SJCRH30 (cell line): ENCODE measurements around the gene NETO2. TPM values are rescaled to one million over a fixed set of nuclear protein-coding genes. Genes with fewer than 3 reads are reported as not detected.
"Not testable (repeated sequence)": the region's sequence is repeated elsewhere in the genome, so short reads cannot be mapped to it uniquely, and the experiment has no call there.

ENCODE experiments used
- DNase-seq, 2 experiments: peaks; one replicate each; pipeline ENCODE4 v3.0.0-alpha.2; 2015 to 2020
- H3K27ac ChIP-seq: fragments of 250-450 bp; sonication (Bioruptor Pico); 2 replicates; pipeline ENCODE4 v1.5.1; 2020; ENCODE audit warnings: mild to moderate bottlenecking, moderate library complexity
- H3K27me3 ChIP-seq: fragments of 250-450 bp; sonication (Bioruptor Pico); 2 replicates; pipeline ENCODE4 v1.5.1; 2020; ENCODE audit warnings: mild to moderate bottlenecking, moderate library complexity
- H3K36me3 ChIP-seq: fragments of 250-450 bp; sonication (Bioruptor Pico); 2 replicates; pipeline ENCODE4 v1.5.1; 2020; ENCODE audit warnings: mild to moderate bottlenecking, moderate library complexity
- H3K4me1 ChIP-seq: fragments of 250-450 bp; sonication (Bioruptor Pico); 2 replicates; pipeline ENCODE4 v1.5.1; 2020; ENCODE audit warnings: mild to moderate bottlenecking, moderate library complexity
- H3K4me3 ChIP-seq: fragments of 250-450 bp; sonication (Bioruptor Pico); 2 replicates; pipeline ENCODE4 v1.5.1; 2020; ENCODE audit warnings: mild to moderate bottlenecking, moderate library complexity
- H3K9me3 ChIP-seq: fragments of 250-450 bp; sonication (Bioruptor Pico); replicated peaks from 2 replicates; pipeline ENCODE4 v1.5.1; 2020; ENCODE audit warnings: mild to moderate bottlenecking, moderate library complexity
- total RNA-seq: library from RNA; depleted of rRNA; stranded (reverse); fragments of >200 nt; shearing (Covaris generic); gene quantifications from 2 replicates; pipeline ENCODE4 v1.2.3, GENCODE V29; 2014; rRNA removed

NETO2 gene, protein sequence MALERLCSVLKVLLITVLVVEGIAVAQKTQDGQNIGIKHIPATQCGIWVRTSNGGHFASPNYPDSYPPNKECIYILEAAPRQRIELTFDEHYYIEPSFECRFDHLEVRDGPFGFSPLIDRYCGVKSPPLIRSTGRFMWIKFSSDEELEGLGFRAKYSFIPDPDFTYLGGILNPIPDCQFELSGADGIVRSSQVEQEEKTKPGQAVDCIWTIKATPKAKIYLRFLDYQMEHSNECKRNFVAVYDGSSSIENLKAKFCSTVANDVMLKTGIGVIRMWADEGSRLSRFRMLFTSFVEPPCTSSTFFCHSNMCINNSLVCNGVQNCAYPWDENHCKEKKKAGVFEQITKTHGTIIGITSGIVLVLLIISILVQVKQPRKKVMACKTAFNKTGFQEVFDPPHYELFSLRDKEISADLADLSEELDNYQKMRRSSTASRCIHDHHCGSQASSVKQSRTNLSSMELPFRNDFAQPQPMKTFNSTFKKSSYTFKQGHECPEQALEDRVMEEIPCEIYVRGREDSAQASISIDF
- total RNA-seq: 34.6 and 34.8 TPM in 2 replicates

DNA sequence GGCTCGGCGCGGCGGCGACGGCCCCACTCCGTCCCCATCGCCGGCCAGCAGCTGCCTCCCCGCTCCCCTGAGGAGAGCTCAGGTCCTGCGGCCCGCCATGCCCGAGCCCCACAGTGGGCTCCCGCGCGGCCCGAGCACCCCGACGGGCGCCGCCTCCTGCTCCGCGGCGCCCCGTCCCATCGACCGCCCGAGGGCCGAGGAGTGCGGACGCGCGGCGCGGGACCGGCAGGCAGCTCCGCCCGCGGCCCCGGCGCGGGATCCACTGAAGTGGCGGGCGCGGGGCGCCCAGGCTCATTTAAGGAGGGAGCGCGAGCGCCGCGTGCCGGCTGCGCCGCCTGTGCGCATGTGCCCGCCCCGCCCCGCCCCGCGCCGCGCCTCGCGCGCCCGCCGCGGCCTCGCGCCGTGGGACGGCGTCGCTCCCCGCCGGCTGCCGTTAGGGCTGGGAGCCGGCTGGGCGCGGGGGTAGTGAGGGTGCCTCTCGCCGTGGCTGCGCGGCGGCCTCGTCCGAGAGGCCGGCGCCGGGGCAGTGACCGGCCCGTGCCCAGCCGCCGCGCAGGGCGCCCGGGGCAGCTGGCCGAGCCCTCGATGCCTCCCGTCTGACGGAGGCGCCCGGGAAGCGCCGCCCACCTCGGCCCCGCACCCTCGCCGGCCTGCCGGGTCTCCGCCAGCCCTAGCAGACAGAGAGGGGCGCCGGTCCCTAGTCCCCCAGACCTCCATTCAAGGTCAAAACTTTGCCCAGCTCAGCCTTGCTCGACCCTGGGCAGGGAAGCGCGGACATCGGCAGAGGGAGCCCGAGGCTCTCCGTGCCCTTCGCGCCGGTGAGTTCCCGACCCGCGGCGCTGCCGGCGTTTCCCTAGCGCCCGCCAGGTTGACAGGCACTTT is at the start of gene NETO2:
Gene NETO2 (minus strand): TSS at position 269 of the 882 bp plus-strand sequence. CDS start 333 bp downstream, outside the sequence.
- no peaks in the 10 kb centered on the region for H3K27me3 ChIP-seq
- H3K4me1 ChIP-seq: no peaks in the 10 kb centered on the region
- H3K27ac ChIP-seq: peak within 1 kb of the TSS; percentile 37; the same call in 1 of the 2 replicates
- H3K4me3 ChIP-seq: peak within 1 kb of the TSS; percentile 70
- H3K9me3 ChIP-seq: no peaks in the 10 kb centered on the region
- no peaks in the 10 kb centered on the region for H3K36me3 ChIP-seq
- DNase-seq: peak; percentile 42 to 56

DNA sequence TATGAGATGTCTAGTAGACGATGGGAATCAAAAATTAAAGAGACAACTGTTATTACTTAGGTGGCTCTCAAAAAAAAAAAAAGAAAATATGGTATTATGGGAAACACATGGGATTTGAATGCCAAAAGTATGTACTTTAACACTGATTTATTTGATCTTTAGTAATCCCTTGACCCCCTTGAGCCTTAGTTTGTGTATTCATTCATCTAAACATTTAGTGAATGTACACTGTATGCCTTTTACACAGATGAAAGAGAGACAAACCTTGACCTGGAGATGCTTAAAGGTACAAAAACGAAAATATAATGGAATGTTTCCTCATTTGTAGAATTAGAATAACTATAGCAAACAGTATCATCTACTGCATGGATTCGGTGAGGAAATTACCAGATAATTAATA is 38.6 kb upstream of the NETO2 start:
- H3K9me3 ChIP-seq: no peaks in the 10 kb centered on the region; the same call in 1 of the 2 replicates
- no peak overlapping the region for H3K27ac ChIP-seq
- no peaks in the 10 kb centered on the region for H3K36me3 ChIP-seq
- DNase-seq: no peak
- no peaks in the 10 kb centered on the region for H3K4me1 ChIP-seq
- no peaks in the 10 kb centered on the region for H3K27me3 ChIP-seq
- H3K4me3 ChIP-seq: no peak overlapping the region

DNA sequence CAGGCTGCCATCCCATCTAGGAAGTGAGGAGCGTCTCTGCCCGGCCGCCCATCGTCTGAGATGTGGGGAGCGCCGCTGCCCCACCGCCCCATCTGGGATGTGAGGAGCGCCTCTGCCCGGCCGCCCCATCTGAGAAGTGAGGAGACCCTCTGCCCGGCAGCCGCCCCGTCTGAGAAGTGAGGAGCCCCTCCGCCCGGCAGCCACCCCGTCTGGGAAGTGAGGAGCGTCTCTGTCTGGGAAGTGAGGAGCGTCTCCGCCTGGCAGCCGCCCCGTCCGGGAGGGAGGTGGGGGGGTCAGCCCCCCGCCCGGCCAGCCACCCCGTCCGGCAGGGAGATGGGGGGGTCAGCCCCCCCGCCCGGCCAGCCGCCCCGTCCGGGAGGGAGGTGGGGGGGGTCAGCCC is 37.3 kb upstream of the NETO2 start:
- not testable (repeated sequence) for H3K4me1 ChIP-seq, DNase-seq, H3K27ac ChIP-seq, H3K9me3 ChIP-seq, H3K36me3 ChIP-seq, H3K4me3 ChIP-seq, H3K27me3 ChIP-seq

DNA sequence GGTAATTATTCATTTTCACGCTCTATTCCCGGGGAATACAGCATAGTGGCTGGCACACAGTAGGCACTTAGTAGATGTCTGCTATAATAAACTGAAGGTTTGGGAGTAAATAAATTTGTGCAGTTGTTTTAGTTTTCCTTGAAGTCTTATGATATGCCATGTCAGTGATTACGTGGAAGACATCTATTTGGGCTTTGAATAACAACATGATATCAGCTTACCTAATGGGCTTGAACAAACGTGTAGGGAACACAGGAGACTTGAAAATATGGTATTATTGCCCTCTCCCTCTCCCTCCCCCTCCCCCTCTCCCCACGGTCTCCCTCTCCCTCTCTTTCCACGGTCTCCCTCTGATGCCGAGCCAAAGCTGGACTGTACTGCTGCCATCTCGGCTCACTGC is 36.3 kb upstream of the NETO2 start:
- DNase-seq: no peak

DNA sequence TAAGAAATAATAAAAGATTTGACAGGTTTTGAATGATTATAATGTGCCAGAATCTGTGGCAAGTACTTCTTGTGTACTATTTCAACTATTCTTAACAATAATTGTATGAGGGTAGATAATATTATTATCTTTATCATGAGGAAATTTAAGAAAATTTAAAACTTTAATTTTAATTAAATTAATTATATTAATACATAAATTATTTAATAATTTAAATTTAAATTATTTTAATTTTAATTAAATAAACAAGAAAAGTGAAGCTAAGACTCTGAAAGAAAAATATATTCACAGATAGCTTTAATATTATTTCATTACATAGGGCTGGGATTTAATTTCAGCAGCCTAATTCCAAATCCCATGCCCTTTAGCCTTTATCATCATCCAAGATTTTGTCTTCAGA is 31.4 kb upstream of the NETO2 start:
- DNase-seq: no peak
- Histone ChIP-seq H3K27ac (no peak overlapping the region), H3K27me3 (no peaks in the 10 kb centered on the region), H3K36me3 (no peaks in the 10 kb centered on the region), H3K9me3 (no peaks in the 10 kb centered on the region; the same call in 1 of the 2 replicates), H3K4me1 (no peaks in the 10 kb centered on the region), H3K4me3 (no peak overlapping the region)

More for the DNA sequence above, 36.3 kb upstream of the NETO2 start:
- Histone ChIP-seq H3K4me3 (no peak overlapping the region), H3K27ac (no peak overlapping the region), H3K27me3 (no peaks in the 10 kb centered on the region), H3K36me3 (no peaks in the 10 kb centered on the region), H3K4me1 (no peaks in the 10 kb centered on the region), H3K9me3 (no peaks in the 10 kb centered on the region; the same call in 1 of the 2 replicates)

DNA sequence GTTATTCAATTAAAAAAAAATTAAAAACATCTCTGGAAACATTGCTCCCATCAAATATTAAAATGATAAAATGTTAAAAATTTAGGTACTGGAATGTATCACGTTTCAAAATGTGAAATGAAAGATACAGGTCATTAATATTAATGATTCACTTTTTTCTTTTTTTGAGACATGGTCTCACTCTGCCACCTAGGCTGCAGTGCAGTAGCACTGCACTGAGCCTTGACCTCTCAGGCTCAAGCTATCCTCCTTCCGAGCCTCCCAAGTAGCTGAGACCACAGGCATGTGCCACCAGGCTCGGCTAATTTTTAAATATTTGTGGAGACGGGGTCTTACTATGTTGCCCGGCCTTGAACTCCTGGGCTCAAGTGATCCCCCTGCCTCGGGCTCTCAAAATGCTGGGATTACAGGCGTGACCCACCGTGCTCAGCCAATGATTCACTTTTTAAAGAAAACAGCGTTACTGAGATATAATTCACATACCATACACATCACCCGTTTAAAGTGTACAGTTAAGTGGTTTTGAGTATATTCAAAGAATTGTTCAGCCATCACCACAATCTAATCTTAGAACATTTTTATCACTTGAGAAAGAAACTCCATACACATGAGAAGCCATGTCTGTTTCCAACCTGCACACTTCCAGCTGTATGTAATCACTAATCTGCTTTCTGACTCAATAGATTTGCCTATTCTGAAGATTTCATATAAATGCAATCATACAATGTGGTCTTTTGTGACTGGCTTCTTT is 19.1 kb upstream of the NETO2 start:
- no peaks in the 10 kb centered on the region for H3K27me3 ChIP-seq
- no peaks in the 10 kb centered on the region for H3K36me3 ChIP-seq
- no peak overlapping the region for H3K27ac ChIP-seq
- no peaks in the 10 kb centered on the region for H3K4me1 ChIP-seq
- H3K4me3 ChIP-seq: no peak overlapping the region
- no peak for DNase-seq
- H3K9me3 ChIP-seq: no peaks in the 10 kb centered on the region

DNA sequence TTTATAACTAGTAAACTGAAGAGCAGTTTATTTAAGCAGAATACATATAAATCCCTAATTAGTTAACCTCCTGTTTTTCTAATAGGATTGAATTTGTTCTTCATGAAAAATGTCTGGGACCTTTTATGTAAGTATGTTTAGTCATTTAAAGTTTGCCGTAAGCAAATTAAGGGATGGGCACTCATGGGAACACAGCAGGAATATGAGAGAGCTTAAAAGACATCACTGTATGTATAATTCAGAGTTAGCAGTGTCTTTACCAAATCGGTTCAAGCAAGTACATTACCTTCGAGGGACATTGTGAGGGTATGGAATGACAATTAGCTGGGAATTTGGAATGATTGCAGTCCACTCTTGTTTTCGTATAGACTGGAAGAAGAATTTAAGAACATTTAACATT is 17.7 kb upstream of the NETO2 start:
- no peak for DNase-seq
- Histone ChIP-seq H3K27ac (no peak overlapping the region), H3K9me3 (no peaks in the 10 kb centered on the region), H3K27me3 (no peaks in the 10 kb centered on the region), H3K36me3 (no peaks in the 10 kb centered on the region), H3K4me3 (no peak overlapping the region), H3K4me1 (no peaks in the 10 kb centered on the region)

DNA sequence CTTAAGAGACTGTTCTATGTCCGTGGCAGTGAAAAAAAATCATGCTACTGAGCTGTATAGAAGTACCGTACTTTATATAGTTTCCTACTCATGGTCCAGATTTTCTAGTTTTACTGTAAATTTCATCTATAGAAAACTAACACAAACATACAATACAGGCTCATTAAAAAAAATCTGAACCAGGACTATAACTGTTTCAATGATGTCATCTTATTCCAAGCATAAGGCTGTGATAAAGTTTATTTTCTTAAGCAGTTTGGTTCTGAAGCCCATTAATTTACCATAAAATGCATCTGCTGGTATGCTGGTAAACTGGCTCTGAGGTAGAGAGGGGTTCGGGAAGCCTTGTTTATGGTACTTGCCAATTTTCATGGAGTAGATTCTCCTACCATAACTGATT is 16.7 kb upstream of the NETO2 start:
- DNase-seq: peak in 1 of 2 experiments; percentile 7
- Histone ChIP-seq H3K27me3 (no peaks in the 10 kb centered on the region), H3K4me3 (no peak overlapping the region), H3K27ac (no peak overlapping the region), H3K9me3 (no peaks in the 10 kb centered on the region), H3K36me3 (no peaks in the 10 kb centered on the region), H3K4me1 (no peaks in the 10 kb centered on the region)

DNA sequence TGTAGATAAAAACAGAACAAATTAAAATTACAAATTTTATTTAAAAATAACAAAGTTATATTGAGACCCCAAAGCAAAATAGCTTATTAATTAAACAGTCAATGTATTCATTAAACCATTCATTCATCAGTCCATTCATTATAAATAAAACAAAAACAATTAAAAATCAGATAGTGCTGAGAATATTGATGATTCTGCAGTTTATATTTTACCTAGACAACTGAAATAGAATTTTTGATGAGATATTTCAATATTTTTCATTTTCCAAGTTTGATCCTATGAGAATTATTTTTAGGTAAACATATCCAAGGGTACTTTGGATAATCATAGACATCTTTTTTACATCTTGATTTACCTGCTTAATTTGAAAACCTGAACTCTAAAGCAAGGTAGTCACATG is 15.2 kb upstream of the NETO2 start:
- Histone ChIP-seq H3K27me3 (no peaks in the 10 kb centered on the region), H3K9me3 (no peaks in the 10 kb centered on the region), H3K4me3 (no peak overlapping the region), H3K36me3 (no peaks in the 10 kb centered on the region), H3K27ac (no peak overlapping the region), H3K4me1 (no peaks in the 10 kb centered on the region)
- no peak for DNase-seq

DNA sequence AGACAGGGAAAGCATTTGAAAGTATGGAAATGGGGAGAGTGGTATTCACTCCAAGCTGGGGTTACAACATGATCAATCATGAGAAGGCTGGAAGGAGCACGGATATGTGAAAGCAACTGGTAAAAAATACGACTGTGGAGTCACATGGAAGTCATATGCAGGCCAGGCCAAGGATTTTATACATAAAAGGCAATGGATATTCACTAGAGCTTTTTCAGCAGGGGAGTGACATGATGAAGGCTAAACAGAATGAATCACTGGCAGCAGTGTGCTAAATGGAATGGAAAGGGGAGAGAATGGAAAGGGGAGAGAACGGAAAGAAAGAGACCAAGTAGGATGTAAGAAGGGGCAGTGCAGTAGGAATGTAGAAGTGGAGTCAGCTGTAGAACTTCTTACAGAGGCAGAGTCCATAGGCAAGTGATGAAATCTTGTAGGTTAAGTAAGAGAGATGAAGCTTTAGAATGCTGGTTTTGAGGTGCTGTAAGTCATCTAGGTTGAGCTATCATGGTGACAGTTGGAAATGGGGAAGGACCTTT is 13.0 kb upstream of the NETO2 start:
- H3K9me3 ChIP-seq: no peaks in the 10 kb centered on the region
- no peak overlapping the region for H3K27ac ChIP-seq
- no peaks in the 10 kb centered on the region for H3K27me3 ChIP-seq
- no peaks in the 10 kb centered on the region for H3K4me1 ChIP-seq
- no peaks in the 10 kb centered on the region for H3K36me3 ChIP-seq
- no peak for DNase-seq
- no peak overlapping the region for H3K4me3 ChIP-seq

DNA sequence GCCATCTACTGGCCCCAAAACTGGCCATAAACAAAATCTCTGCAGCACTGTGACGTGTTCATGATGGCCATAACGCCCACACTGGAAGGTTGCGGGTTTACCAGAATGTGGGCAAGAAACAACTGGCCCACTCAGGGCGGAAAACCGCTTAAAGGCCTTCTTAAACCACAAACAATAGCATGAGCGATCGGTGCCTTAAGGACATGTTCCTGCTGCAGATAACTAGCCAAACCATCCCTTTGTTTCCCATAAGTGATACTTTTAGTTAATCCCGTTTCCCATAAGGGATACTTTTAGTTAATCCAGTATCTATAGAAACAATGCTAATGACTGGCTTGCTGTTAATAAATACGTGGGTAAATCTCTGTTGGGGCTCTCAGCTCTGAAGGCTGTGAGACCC is 8.8 kb upstream of the NETO2 start:
- not testable (repeated sequence) for H3K9me3 ChIP-seq, H3K4me3 ChIP-seq, H3K36me3 ChIP-seq, DNase-seq, H3K4me1 ChIP-seq, H3K27me3 ChIP-seq, H3K27ac ChIP-seq

DNA sequence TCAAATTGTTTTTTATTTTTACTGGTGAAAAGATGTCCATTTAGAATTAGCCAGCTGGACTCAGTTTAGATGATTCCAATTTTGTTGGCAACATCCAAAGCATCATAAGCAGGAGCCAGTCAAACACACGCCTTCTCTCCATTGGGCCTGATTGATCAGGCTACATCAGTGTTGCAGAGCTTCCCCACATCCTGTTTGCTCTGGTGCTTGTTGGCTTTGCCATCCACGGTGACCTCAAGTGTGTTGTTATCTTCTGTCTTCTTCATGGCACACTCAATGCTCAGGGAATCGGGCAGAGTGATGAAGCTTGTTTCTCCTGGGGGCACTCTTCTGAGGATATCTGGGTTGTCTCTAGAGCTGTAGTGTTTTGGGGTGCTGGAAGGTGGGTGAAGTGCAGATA is 6.3 kb upstream of the NETO2 start:
- Histone ChIP-seq H3K36me3 (no peaks in the 10 kb centered on the region), H3K4me3 (no peak overlapping the region), H3K9me3 (no peaks in the 10 kb centered on the region), H3K4me1 (no peaks in the 10 kb centered on the region), H3K27me3 (no peaks in the 10 kb centered on the region), H3K27ac (no peak overlapping the region)
- no peak for DNase-seq

DNA sequence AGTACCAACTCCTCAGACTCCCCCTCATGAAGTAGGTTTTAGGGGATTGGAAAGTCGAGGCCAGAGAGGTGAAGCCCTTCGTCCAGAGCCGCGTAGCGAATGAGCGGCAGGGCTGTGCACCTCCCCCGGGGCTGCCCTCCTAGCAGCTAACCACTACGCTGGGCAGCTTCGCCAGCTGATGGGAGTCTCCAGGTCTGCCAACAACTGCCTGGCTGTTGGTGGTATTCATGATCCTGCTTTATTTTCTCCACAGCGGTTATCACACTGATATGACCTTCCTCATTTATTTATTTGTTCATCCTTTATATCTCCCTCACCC is 773 bp upstream of the NETO2 start:
- H3K27me3 ChIP-seq: no peaks in the 10 kb centered on the region
- H3K4me1 ChIP-seq: no peaks in the 10 kb centered on the region
- no peaks in the 10 kb centered on the region for H3K36me3 ChIP-seq
- no peaks in the 10 kb centered on the region for H3K9me3 ChIP-seq
- DNase-seq: no peak
- peak overlapping the region; percentile 70 for H3K4me3 ChIP-seq
- H3K27ac ChIP-seq: no peak overlapping the region
